Measurements from ENCODE around the gene EPN2. TPM values are rescaled to one million over a fixed set of nuclear protein-coding genes. Genes with fewer than 3 reads are reported as not detected.

Gene EPN2
- total RNA-seq, 1 donor from 2014 or later = 10.5 TPM

- H3K9me3 Mint-ChIP-seq = no peaks in the 10 kb centered on the region
- H3K4me1 Mint-ChIP-seq (ENCODE audit: low read depth) = peaks cover 41% of the 10 kb centered on the region
- peak overlapping the region; percentile 50 for H3K27ac Mint-ChIP-seq
- no peaks in the 10 kb centered on the region for H3K36me3 Mint-ChIP-seq (ENCODE audit: low read depth)
- intact Hi-C loops (cut with micrococcal nuclease) = no loop called here
- no peak for DNase-seq (ENCODE audit: low spot score)
- H3K27me3 Mint-ChIP-seq (ENCODE audit: low read depth) = peaks cover 8% of the 10 kb centered on the region
- H3K4me3 Mint-ChIP-seq (ENCODE audit: low read depth) = peak overlapping the region; percentile 20
These were observed 68.6 kb downstream of the EPN2 start for GRCh38 chr17:19305761-19306159.

- peak overlapping the region; percentile 50 for H3K27ac Mint-ChIP-seq
- H3K27me3 Mint-ChIP-seq (ENCODE audit: low read depth) = peaks cover 8% of the 10 kb centered on the region
- peaks cover 42% of the 10 kb centered on the region for H3K4me1 Mint-ChIP-seq (ENCODE audit: low read depth)
- H3K9me3 Mint-ChIP-seq = no peaks in the 10 kb centered on the region
- intact Hi-C loops (cut with micrococcal nuclease) = no loop called here
- H3K4me3 Mint-ChIP-seq (ENCODE audit: low read depth) = peak overlapping the region; percentile 58
- no peaks in the 10 kb centered on the region for H3K36me3 Mint-ChIP-seq (ENCODE audit: low read depth)
- DNase-seq (ENCODE audit: low spot score) = peak; percentile 49
These were observed 69.3 kb downstream of the EPN2 start for GRCh38 chr17:19306160-19307111.

- Mint-ChIP-seq H3K4me1 (ENCODE audit: low read depth) (peaks cover 47% of the 10 kb centered on the region), H3K9me3 (no peaks in the 10 kb centered on the region), H3K27me3 (ENCODE audit: low read depth) (peaks cover 8% of the 10 kb centered on the region), H3K36me3 (ENCODE audit: low read depth) (peaks cover 7% of the 10 kb centered on the region), H3K4me3 (ENCODE audit: low read depth) (no peak overlapping the region), H3K27ac (no peak overlapping the region)
- intact Hi-C loops (cut with micrococcal nuclease) = no loop called here
- DNase-seq (ENCODE audit: low spot score) = no peak
These were observed 70.4 kb downstream of the EPN2 start for GRCh38 chr17:19307521-19307920.

GRCh38 chr17:19308398-19308797, 71.2 kb downstream of the EPN2 start:
- peaks cover 8% of the 10 kb centered on the region for H3K27me3 Mint-ChIP-seq (ENCODE audit: low read depth)

GRCh38 chr17:19309701-19310100, 72.5 kb downstream of the EPN2 start:
- Mint-ChIP-seq H3K27ac (no peak overlapping the region), H3K4me3 (ENCODE audit: low read depth) (no peak overlapping the region), H3K4me1 (ENCODE audit: low read depth) (peaks cover 38% of the 10 kb centered on the region), H3K27me3 (ENCODE audit: low read depth) (peaks cover 8% of the 10 kb centered on the region), H3K36me3 (ENCODE audit: low read depth) (peaks cover 7% of the 10 kb centered on the region), H3K9me3 (no peaks in the 10 kb centered on the region)
- intact Hi-C loops (cut with micrococcal nuclease) = no loop called here
- no peak for DNase-seq (ENCODE audit: low spot score)

More at GRCh38 chr17:19308398-19308797, 71.2 kb downstream of the EPN2 start:
- no peak overlapping the region for H3K4me3 Mint-ChIP-seq (ENCODE audit: low read depth)
- DNase-seq (ENCODE audit: low spot score) = no peak
- H3K4me1 Mint-ChIP-seq (ENCODE audit: low read depth) = peaks cover 43% of the 10 kb centered on the region
- intact Hi-C loops (cut with micrococcal nuclease) = no loop called here
- H3K27ac Mint-ChIP-seq = no peak overlapping the region
- H3K9me3 Mint-ChIP-seq = no peaks in the 10 kb centered on the region
- H3K36me3 Mint-ChIP-seq (ENCODE audit: low read depth) = peaks cover 7% of the 10 kb centered on the region

- Mint-ChIP-seq H3K36me3 (ENCODE audit: low read depth) (peaks cover 7% of the 10 kb centered on the region), H3K9me3 (no peaks in the 10 kb centered on the region), H3K4me3 (ENCODE audit: low read depth) (no peak overlapping the region), H3K4me1 (ENCODE audit: low read depth) (peaks cover 33% of the 10 kb centered on the region), H3K27ac (no peak overlapping the region), H3K27me3 (ENCODE audit: low read depth) (peaks cover 8% of the 10 kb centered on the region)
- intact Hi-C loops (cut with micrococcal nuclease) = no loop called here
- no peak for DNase-seq (ENCODE audit: low spot score)
These were observed 73.0 kb downstream of the EPN2 start for GRCh38 chr17:19310151-19310550.

GRCh38 chr17:19311016-19311415, 73.8 kb downstream of the EPN2 start:
- intact Hi-C loops (cut with micrococcal nuclease) = no loop called here
- Mint-ChIP-seq H3K9me3 (no peaks in the 10 kb centered on the region), H3K27ac (no peak overlapping the region), H3K27me3 (ENCODE audit: low read depth) (peaks cover 8% of the 10 kb centered on the region), H3K4me3 (ENCODE audit: low read depth) (no peak overlapping the region), H3K36me3 (ENCODE audit: low read depth) (peaks cover 7% of the 10 kb centered on the region), H3K4me1 (ENCODE audit: low read depth) (peaks cover 24% of the 10 kb centered on the region)
- no peak for DNase-seq (ENCODE audit: low spot score)

- Mint-ChIP-seq H3K27me3 (ENCODE audit: low read depth) (peaks cover 8% of the 10 kb centered on the region), H3K9me3 (no peaks in the 10 kb centered on the region), H3K27ac (no peak overlapping the region), H3K4me3 (ENCODE audit: low read depth) (no peak overlapping the region), H3K36me3 (ENCODE audit: low read depth) (peaks cover 7% of the 10 kb centered on the region), H3K4me1 (ENCODE audit: low read depth) (peaks cover 18% of the 10 kb centered on the region)
- no peak for DNase-seq (ENCODE audit: low spot score)
- intact Hi-C loops (cut with micrococcal nuclease) = no loop called here
These were observed 74.5 kb downstream of the EPN2 start for GRCh38 chr17:19311421-19312215.

- Mint-ChIP-seq H3K36me3 (ENCODE audit: low read depth) (peaks cover 7% of the 10 kb centered on the region), H3K4me3 (ENCODE audit: low read depth) (no peak overlapping the region), H3K27ac (peak overlapping the region; percentile 8), H3K4me1 (ENCODE audit: low read depth) (peaks cover 14% of the 10 kb centered on the region), H3K27me3 (ENCODE audit: low read depth) (peaks cover 8% of the 10 kb centered on the region), H3K9me3 (no peaks in the 10 kb centered on the region)
- no peak for DNase-seq (ENCODE audit: low spot score)
- intact Hi-C loops (cut with micrococcal nuclease) = no loop called here
These were observed 75.2 kb downstream of the EPN2 start for GRCh38 chr17:19312406-19312805.

- intact Hi-C loops (cut with micrococcal nuclease) = no loop called here
- peaks cover 7% of the 10 kb centered on the region for H3K36me3 Mint-ChIP-seq (ENCODE audit: low read depth)
- H3K4me3 Mint-ChIP-seq (ENCODE audit: low read depth) = no peak overlapping the region
- H3K4me1 Mint-ChIP-seq (ENCODE audit: low read depth) = peaks cover 10% of the 10 kb centered on the region
- no peak overlapping the region for H3K27ac Mint-ChIP-seq
- peaks cover 4% of the 10 kb centered on the region for H3K27me3 Mint-ChIP-seq (ENCODE audit: low read depth)
- DNase-seq (ENCODE audit: low spot score) = no peak
- no peaks in the 10 kb centered on the region for H3K9me3 Mint-ChIP-seq
These were observed 76.0 kb downstream of the EPN2 start for GRCh38 chr17:19313066-19313745.

GRCh38 chr17:19313746-19314651, 76.8 kb downstream of the EPN2 start:
- peaks cover 10% of the 10 kb centered on the region for H3K4me1 Mint-ChIP-seq (ENCODE audit: low read depth)
- no peaks in the 10 kb centered on the region for H3K27me3 Mint-ChIP-seq (ENCODE audit: low read depth)
- DNase-seq (ENCODE audit: low spot score) = no peak
- H3K4me3 Mint-ChIP-seq (ENCODE audit: low read depth) = no peak overlapping the region
- no peaks in the 10 kb centered on the region for H3K9me3 Mint-ChIP-seq
- intact Hi-C loops (cut with micrococcal nuclease) = no loop called here
- H3K36me3 Mint-ChIP-seq (ENCODE audit: low read depth) = peaks cover 7% of the 10 kb centered on the region
- H3K27ac Mint-ChIP-seq = no peak overlapping the region

- no peak for DNase-seq (ENCODE audit: low spot score)
- peaks cover 7% of the 10 kb centered on the region for H3K36me3 Mint-ChIP-seq (ENCODE audit: low read depth)
- intact Hi-C loops (cut with micrococcal nuclease) = no loop called here
- H3K9me3 Mint-ChIP-seq = no peaks in the 10 kb centered on the region
- no peaks in the 10 kb centered on the region for H3K27me3 Mint-ChIP-seq (ENCODE audit: low read depth)
- H3K4me1 Mint-ChIP-seq (ENCODE audit: low read depth) = peaks cover 12% of the 10 kb centered on the region
- H3K27ac Mint-ChIP-seq = no peak overlapping the region
- no peak overlapping the region for H3K4me3 Mint-ChIP-seq (ENCODE audit: low read depth)
These were observed 77.9 kb downstream of the EPN2 start for GRCh38 chr17:19315104-19315503.

Data from activated T-helper 2 cell treated with anti-CD3 and anti-CD28 coated beads, Interferon-gamma antibody, Interleukin-2, Interleukin-4, amounts not matched to agents 10 μg/mL and 5 μg/mL and 100 μg/mL, durations not matched to agents 14 hours and 24 hours and 36 hours (primary cell).